ENCODE results near the gene HPS5.

- TF ChIP-seq POLR2A (IDR thresholded peaks at IDR 0.05), result no peak
- TF ChIP-seq CTCF (IDR thresholded peaks at IDR 0.05), result no peak
Measured at GRCh38 chr11:18245396-18245795, 76.5 kb downstream of the HPS5 start.
